ENCODE data around the gene NEK11.

NEK11 gene

GRCh38 chr3:131224886-131225550 is 198.3 kb downstream of the NEK11 start:
- no peak for DNase-seq (ENCODE audit: low read depth)

GRCh38 chr3:131228522-131228921 is 201.8 kb downstream of the NEK11 start:
- no peak for DNase-seq (ENCODE audit: low read depth)

GRCh38 chr3:131231710-131232389 is 205.2 kb downstream of the NEK11 start:
- DNase-seq (ENCODE audit: low read depth) = no peak

- no peak for DNase-seq (ENCODE audit: low read depth)
Measured at GRCh38 chr3:131232711-131233267, 206.1 kb downstream of the NEK11 start.

GRCh38 chr3:131233900-131234668 is 207.4 kb downstream of the NEK11 start:
- no peak for DNase-seq (ENCODE audit: low read depth)

- no peak for DNase-seq (ENCODE audit: low read depth)
Measured at GRCh38 chr3:131236421-131236820, 209.7 kb downstream of the NEK11 start.

GRCh38 chr3:131238496-131238895 is 211.8 kb downstream of the NEK11 start:
- no peak for DNase-seq (ENCODE audit: low read depth)

GRCh38 chr3:131239267-131239666 is 212.6 kb downstream of the NEK11 start:
- no peak for DNase-seq (ENCODE audit: low read depth)

GRCh38 chr3:131242201-131242600 is 215.5 kb downstream of the NEK11 start:
- DNase-seq (ENCODE audit: low read depth) = no peak

- DNase-seq (ENCODE audit: low read depth) = no peak
Measured at GRCh38 chr3:131250466-131250865, 223.8 kb downstream of the NEK11 start.

GRCh38 chr3:131260525-131260924 is 233.8 kb downstream of the NEK11 start:
- DNase-seq (ENCODE audit: low read depth) = no peak

- DNase-seq (ENCODE audit: low read depth) = no peak
Measured at GRCh38 chr3:131261104-131261503, 234.4 kb downstream of the NEK11 start.

GRCh38 chr3:131275556-131275955 is 248.9 kb downstream of the NEK11 start:
- DNase-seq (ENCODE audit: low read depth) = no peak

GRCh38 chr3:131277836-131278497 is 251.3 kb downstream of the NEK11 start:
- peak; percentile 8 for DNase-seq (ENCODE audit: low read depth)

GRCh38 chr3:131279577-131279976 is 252.9 kb downstream of the NEK11 start:
- DNase-seq (ENCODE audit: low read depth) = no peak

- DNase-seq (ENCODE audit: low read depth) = no peak
Measured at GRCh38 chr3:131282379-131282778, 255.7 kb downstream of the NEK11 start.

- no peak for DNase-seq (ENCODE audit: low read depth)
Measured at GRCh38 chr3:131282967-131283366, 256.3 kb downstream of the NEK11 start.

GRCh38 chr3:131283862-131284261 is 257.2 kb downstream of the NEK11 start:
- DNase-seq (ENCODE audit: low read depth) = no peak

- no peak for DNase-seq (ENCODE audit: low read depth)
Measured at GRCh38 chr3:131284302-131284701, 257.6 kb downstream of the NEK11 start.

GRCh38 chr3:131285456-131285855 is 258.8 kb downstream of the NEK11 start:
- DNase-seq (ENCODE audit: low read depth) = no peak

GRCh38 chr3:131299836-131300235 is 273.2 kb downstream of the NEK11 start:
- DNase-seq (ENCODE audit: low read depth) = no peak

- peak; percentile 15 for DNase-seq (ENCODE audit: low read depth)
Measured at GRCh38 chr3:131303848-131304247, 277.2 kb downstream of the NEK11 start.
